NCI-H1048 (cell line): ENCODE data around the gene FAAP20.

Experiments used
- DNase-seq: peaks from one replicate; lab custom pipeline; 2025; lab: John Stamatoyannopoulos, UW

Gene FAAP20

GRCh38 chr1:2194898-2195673 is 514 bp upstream of the FAAP20 start:
- peak; percentile 55 for DNase-seq

- no peak for DNase-seq
Measured at GRCh38 chr1:2193514-2194281, 874 bp downstream of the FAAP20 start.

GRCh38 chr1:2192031-2192995 is 2.3 kb downstream of the FAAP20 start:
- DNase-seq, result no peak

GRCh38 chr1:2190491-2190976 is 4.0 kb downstream of the FAAP20 start:
- no peak for DNase-seq

GRCh38 chr1:2189459-2190425 is 4.8 kb downstream of the FAAP20 start:
- DNase-seq, result peak; percentile 37

- DNase-seq, result no peak
Measured at GRCh38 chr1:2188336-2188735, 6.2 kb downstream of the FAAP20 start.

GRCh38 chr1:2187619-2188018 is 7.0 kb downstream of the FAAP20 start:
- DNase-seq, result no peak

- DNase-seq, result no peak
Measured at GRCh38 chr1:2186901-2187300, 7.7 kb downstream of the FAAP20 start.

GRCh38 chr1:2185880-2186855 is 8.4 kb downstream of the FAAP20 start:
- DNase-seq, result no peak

- no peak for DNase-seq
Measured at GRCh38 chr1:2184934-2185333, 9.6 kb downstream of the FAAP20 start.

- no peak for DNase-seq
Measured at GRCh38 chr1:2184531-2184930, 10.0 kb downstream of the FAAP20 start.

- no peak for DNase-seq
Measured at GRCh38 chr1:2183937-2184334, 10.6 kb downstream of the FAAP20 start.

GRCh38 chr1:2182376-2182775 is 12.2 kb downstream of the FAAP20 start:
- no peak for DNase-seq

GRCh38 chr1:2181752-2182151 is 12.8 kb downstream of the FAAP20 start:
- no peak for DNase-seq

GRCh38 chr1:2181271-2181670 is 13.3 kb downstream of the FAAP20 start:
- DNase-seq, result no peak

- DNase-seq, result no peak
Measured at GRCh38 chr1:2180297-2181245, 14.0 kb downstream of the FAAP20 start.

GRCh38 chr1:2179283-2180013 is 15.1 kb downstream of the FAAP20 start:
- no peak for DNase-seq

GRCh38 chr1:2178875-2179274 is 15.7 kb downstream of the FAAP20 start:
- no peak for DNase-seq
